ENCODE measurements around the gene ILKAP.

GRCh38 chr2:238240757-238241711 lies 37.5 kb upstream of the ILKAP start:
- TF ChIP-seq CTCF (IDR thresholded peaks at IDR 0.05; ENCODE audit: borderline replicate concordance, extremely low read depth, low read length, poor library complexity, severe bottlenecking) (no peak), EZH2 (IDR thresholded peaks at IDR 0.05; ENCODE audit: borderline replicate concordance, low read depth, low read length, severe bottlenecking) (no peak)

Measured in DND-41 (cell line).